HCT116 (cell line): ENCODE measurements around the gene FOXL2. TPM values are rescaled to one million over a fixed set of nuclear protein-coding genes. Genes with fewer than 3 reads are reported as not detected.

ENCODE experiments used
- ATAC-seq: fragments of 200-7000 bp; cut with Tn5 transposase; 2 replicates; pipeline ENCODE4 v1.9.1; 2020; ENCODE audit warnings: mild to moderate bottlenecking, moderate library complexity
- BruUV-seq: library from RNA; stranded (reverse); fragments of 400-500 nt; replicated peaks from 2 replicates; lab custom pipeline; 2021; lab: Mats Ljungman, UMichigan
- CTCF ChIA-PET: fragments of 300-600 bp; sonication (Branson Sonifier 250); formaldehyde crosslinking; loops from one replicate; lab custom pipeline; 2021; ENCODE audit warnings: antibody characterized with exemption; lab: Charles Lee
- POLR2A ChIA-PET: fragments of 300-600, 350-600 bp; sonication (Branson Sonifier 250); formaldehyde crosslinking; loops from one replicate; lab custom pipeline; 2021; ENCODE audit warnings: antibody characterized with exemption; lab: Charles Lee
- RAD21 ChIA-PET, 2 experiments: fragments of 300-600 bp; sonication (Branson Sonifier 250); formaldehyde crosslinking; loops; one replicate each; lab custom pipeline; 2023; ENCODE audit warnings: low total read pairs in 2 of 2; ENCODE audit not compliant: uncharacterized antibody in 2 of 2, unreplicated experiment in 2 of 2, low non-redundant PET in 1 of 2; lab: Charles Lee
- DNase-seq: peaks from one replicate; pipeline ENCODE4 v3.0.0-alpha.2; 2010; ENCODE audit warnings: low read depth, low spot score
- H2AFZ ChIP-seq: fragments of 200-600 bp; shearing (Covaris generic), sonication (generic); 2 replicates; pipeline ENCODE4 v1.6.1; 2017; ENCODE audit warnings: low read depth, mixed run types, mixed read lengths, antibody characterized with exemption, low read length; ENCODE audit not compliant: poor library complexity, severe bottlenecking
- H3K27ac ChIP-seq: 2 replicates; pipeline ENCODE4 v1.5.1; 2012; ENCODE audit warnings: low read depth, low read length
- H3K27me3 ChIP-seq: fragments of 200-600 bp; sonication (generic); 2 replicates; pipeline ENCODE4 v1.6.1; 2016; ENCODE audit warnings: mixed run types, low read length, mixed read lengths; ENCODE audit not compliant: insufficient read depth
- H3K36me3 ChIP-seq, 2 experiments: fragments of 200-500 bp in 1 of 2; fragments of 200-600 bp in 1 of 2; sonication (Bioruptor generic) in 1 of 2; sonication (generic) in 1 of 2; 2 replicates each; pipeline versions ENCODE4 v1.5.1 to v1.6.1; 2014 to 2016; ENCODE audit warnings: low read length in 2 of 2, inconsistent platforms in 1 of 2, mixed read lengths in 1 of 2, mixed run types in 1 of 2; ENCODE audit not compliant: insufficient read depth in 2 of 2, control insufficient read depth in 1 of 2
- H3K4me1 ChIP-seq, 2 experiments: fragments of 200-600 bp in 1 of 2; sonication (generic) in 1 of 2; 2 replicates each; pipeline versions ENCODE4 v1.5.1 to v1.6.1; 2012 to 2017; ENCODE audit warnings: low read length in 2 of 2, inconsistent platforms in 1 of 2, mild to moderate bottlenecking in 1 of 2, mixed read lengths in 1 of 2, mixed run types in 1 of 2, moderate library complexity in 1 of 2; ENCODE audit not compliant: insufficient read depth in 2 of 2, control insufficient read depth in 1 of 2
- H3K4me2 ChIP-seq: fragments of 200-600 bp; sonication (generic); 2 replicates; pipeline ENCODE4 v1.6.1; 2017; ENCODE audit warnings: mixed run types, low read length, mixed read lengths
- H3K4me3 ChIP-seq, 2 experiments: fragments of 200-600 bp in 1 of 2; sonication (generic) in 1 of 2; replicated peaks in 1 of 2; 2 replicates each; pipeline ENCODE4 v1.5.1; 2011 to 2016; ENCODE audit warnings: low read length in 2 of 2, control low read depth in 1 of 2, low read depth in 1 of 2, mild to moderate bottlenecking in 1 of 2, mixed read lengths in 1 of 2, mixed run types in 1 of 2
- H3K79me2 ChIP-seq: fragments of 200-600 bp; sonication (generic); 2 replicates; pipeline ENCODE4 v1.6.1; 2017; ENCODE audit warnings: mild to moderate bottlenecking, mixed run types, low read length, moderate library complexity, mixed read lengths; ENCODE audit not compliant: insufficient read depth
- H3K9ac ChIP-seq: fragments of 200-600 bp; sonication (generic); 2 replicates; pipeline ENCODE4 v1.6.1; 2016; ENCODE audit warnings: low read length, mixed read lengths
- H3K9me2 ChIP-seq: fragments of 200-600 bp; sonication (generic), shearing (Covaris generic); 2 replicates; pipeline ENCODE4 v1.6.1; 2017; ENCODE audit warnings: mixed run types, mild to moderate bottlenecking, moderate library complexity; ENCODE audit not compliant: insufficient read depth
- H3K9me3 ChIP-seq, 2 experiments: fragments of 200-500 bp in 1 of 2; fragments of 200-600 bp in 1 of 2; sonication (Bioruptor generic) in 1 of 2; sonication (generic) in 1 of 2; 2 replicates each; pipeline ENCODE4 v1.6.1; 2014 to 2017; ENCODE audit warnings: low read length in 2 of 2, mixed read lengths in 2 of 2, inconsistent platforms in 1 of 2, low read depth in 1 of 2, mild to moderate bottlenecking in 1 of 2, mixed run types in 1 of 2, moderate library complexity in 1 of 2; ENCODE audit not compliant: control insufficient read depth in 1 of 2, insufficient read depth in 1 of 2
- H4K20me1 ChIP-seq: fragments of 200-600 bp; sonication (generic), shearing (Covaris generic); 2 replicates; pipeline ENCODE4 v1.6.1; 2017; ENCODE audit warnings: mixed run types, mild to moderate bottlenecking, moderate library complexity; ENCODE audit not compliant: insufficient read depth
- EZH2 ChIP-seq: fragments of 200-600 bp; sonication (generic); IDR thresholded peaks from 2 replicates; pipeline ENCODE4 v1.6.1; 2017; ENCODE audit warnings: antibody characterized with exemption, mixed run types
- FOSL1 ChIP-seq: IDR thresholded peaks from 2 replicates; pipeline ENCODE4 v1.6.1; 2012; ENCODE audit warnings: low read depth
- JUND ChIP-seq: IDR thresholded peaks from 2 replicates; pipeline ENCODE4 v1.6.1; 2012
- POLR2AphosphoS5 ChIP-seq: IDR thresholded peaks from 2 replicates; pipeline ENCODE4 v1.6.1; 2011; ENCODE audit warnings: mild to moderate bottlenecking, low read depth, low read length, moderate library complexity
- RAD21 ChIP-seq: IDR thresholded peaks from 2 replicates; pipeline ENCODE4 v1.6.1; 2012; ENCODE audit warnings: low read depth, mild to moderate bottlenecking
- SIN3A ChIP-seq: IDR thresholded peaks from 2 replicates; pipeline ENCODE4 v1.6.1; 2012; ENCODE audit warnings: low read depth
- TCF7L2 ChIP-seq: IDR thresholded peaks from 2 replicates; pipeline ENCODE4 v1.7.0; 2011; ENCODE audit warnings: borderline replicate concordance, inconsistent platforms; ENCODE audit not compliant: insufficient read depth, insufficient read length; ENCODE audit errors: extremely low read depth
- YY1 ChIP-seq: IDR thresholded peaks from 2 replicates; pipeline ENCODE4 v1.6.1; 2011; ENCODE audit warnings: low read length, low read depth, moderate library complexity, mild to moderate bottlenecking; ENCODE audit not compliant: insufficient replicate concordance; ENCODE audit errors: extremely low read depth
- ZFX ChIP-seq: fragments of 450-650 bp; IDR thresholded peaks from 2 replicates; pipeline ENCODE4 v1.6.1; 2017
- ZNF274 ChIP-seq: fragments of 200-500 bp; sonication (Bioruptor generic); IDR thresholded peaks from 2 replicates; pipeline ENCODE4 v1.6.1; 2014; ENCODE audit warnings: mild to moderate bottlenecking, low read depth, low read length, inconsistent platforms
- intact Hi-C: fragments of 100-400 bp; cut with micrococcal nuclease; formaldehyde crosslinking; loops from 2 replicates; pipeline ENCODE4 v1.10.0; 2022
- total RNA-seq: library from RNA; stranded (reverse); gene quantifications from one replicate; pipeline ENCODE4 v1.2.1, GENCODE V29; 2021; ENCODE audit not compliant: unreplicated experiment
- TF ChIP-seq, protein P1 (sequence below): IDR thresholded peaks from 2 replicates; pipeline ENCODE4 v1.6.1; 2012

Gene FOXL2
- total RNA-seq, 1 experiment from 2014 or later = not detected

DNA sequence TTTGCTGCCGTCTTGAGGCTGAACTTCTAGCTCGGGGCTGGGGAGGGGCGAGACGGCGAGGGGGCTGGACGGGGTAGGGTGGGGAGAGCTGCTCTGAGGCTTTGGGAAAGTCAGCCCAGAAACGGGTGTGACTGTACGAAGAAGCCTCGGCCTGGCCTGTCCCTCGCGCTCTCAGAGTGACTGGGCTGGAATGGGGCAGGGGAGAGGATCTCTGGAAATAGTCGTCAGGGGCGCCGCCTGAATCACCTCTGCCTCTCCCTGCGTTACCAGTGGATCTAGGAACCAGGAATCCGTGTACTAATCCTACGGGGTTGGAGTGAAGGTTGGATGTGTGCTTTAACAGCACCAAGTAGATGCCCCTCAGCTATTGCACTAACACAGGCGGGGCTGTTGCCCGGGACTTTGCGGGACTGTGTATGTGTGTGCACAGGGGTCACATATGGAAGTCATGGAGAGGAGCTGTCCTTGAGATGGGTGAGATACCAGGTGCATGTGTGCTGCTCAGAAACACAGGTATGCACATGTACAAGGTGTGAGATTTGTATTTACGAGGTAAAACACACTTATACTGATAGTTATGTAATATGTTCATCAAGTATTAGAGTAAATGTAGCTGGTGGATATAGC lies 671 bp upstream of the FOXL2 start:
- ChIA-PET RAD21 (no interaction called here), POLR2A (no interaction called here)
- Histone ChIP-seq H3K9me2 (no peaks in the 10 kb centered on the region), H3K9me3 (no peaks in the 10 kb centered on the region), H3K27ac (no peak overlapping the region), H3K4me2 (no peak overlapping the region)
- no peak for DNase-seq
- intact Hi-C loops = no loop called here
- no peak for TF ChIP-seq ZNF274
- TF ChIP-seq RAD21 = no peak
- TF ChIP-seq, protein P1, sequence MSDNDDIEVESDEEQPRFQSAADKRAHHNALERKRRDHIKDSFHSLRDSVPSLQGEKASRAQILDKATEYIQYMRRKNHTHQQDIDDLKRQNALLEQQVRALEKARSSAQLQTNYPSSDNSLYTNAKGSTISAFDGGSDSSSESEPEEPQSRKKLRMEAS = no peak
- no peak for TF ChIP-seq EZH2
- TF ChIP-seq TCF7L2 = no peak
- TF ChIP-seq SIN3A = no peak
- TF ChIP-seq ZFX = no peak
- TF ChIP-seq JUND = no peak
- no peak for TF ChIP-seq FOSL1
- no peak for TF ChIP-seq POLR2AphosphoS5
- TF ChIP-seq YY1 = no peak
- TF ChIP-seq, all 23 proteins: peak for 0
- Histone ChIP-seq H3K9ac (no peak overlapping the region), H3K79me2 (no peaks in the 10 kb centered on the region), H3K4me1 (no peaks in the 10 kb centered on the region), H3K36me3 (no peaks in the 10 kb centered on the region), H3K4me3 (no peak overlapping the region), H4K20me1 (no peaks in the 10 kb centered on the region), H2AFZ (no peak overlapping the region), H3K27me3 (no peaks in the 10 kb centered on the region)
- CTCF ChIA-PET = interaction anchor here (0.6 kb wide), 2 partner anchors 32 to 988 kb away, joined by 3 read pairs; no protein-coding TSS in a partner anchor
- no TSS peak for BruUV-seq
- no peak for ATAC-seq
